Fibroblast of mammary gland (primary cell): ENCODE results near the gene COX6B1.

Experiments
- DNase-seq: peaks from one replicate; pipeline ENCODE4 v3.0.0-alpha.2; 2010; ENCODE audit warnings: low read depth
- H3K4me3 ChIP-seq: 2 replicates; pipeline ENCODE4 v1.5.1; 2011; ENCODE audit warnings: low read depth, mild to moderate bottlenecking, low read length, moderate library complexity; ENCODE audit not compliant: control insufficient read depth
- TF ChIP-seq, protein P1 (sequence below): conservative IDR thresholded peaks from 2 replicates; pipeline ENCODE4 v1.5.1; 2011; ENCODE audit warnings: low read depth, low read length, inconsistent platforms; ENCODE audit not compliant: control insufficient read depth, insufficient read depth

The COX6B1 gene

DNA sequence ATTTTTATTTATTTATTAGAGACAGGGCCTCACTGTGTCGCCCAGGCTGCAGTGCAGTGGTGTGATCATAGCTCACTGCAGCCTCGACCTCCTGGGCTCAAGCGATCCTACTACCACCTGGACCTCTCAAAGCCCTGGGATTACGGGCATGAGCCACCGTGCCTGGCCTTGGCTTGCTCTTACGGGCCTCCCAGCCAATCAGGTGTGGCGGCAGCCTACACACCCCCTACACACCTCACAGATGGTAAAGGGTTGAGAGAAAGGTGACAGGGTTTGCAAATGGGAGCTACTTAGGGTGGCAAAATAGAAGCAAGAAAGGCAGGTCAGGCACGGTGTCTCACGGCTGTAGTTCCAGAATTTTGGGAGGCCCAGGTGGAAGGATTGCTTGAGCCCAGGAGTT is 55.2 kb downstream of the COX6B1 start:
- TF ChIP-seq, protein P1, sequence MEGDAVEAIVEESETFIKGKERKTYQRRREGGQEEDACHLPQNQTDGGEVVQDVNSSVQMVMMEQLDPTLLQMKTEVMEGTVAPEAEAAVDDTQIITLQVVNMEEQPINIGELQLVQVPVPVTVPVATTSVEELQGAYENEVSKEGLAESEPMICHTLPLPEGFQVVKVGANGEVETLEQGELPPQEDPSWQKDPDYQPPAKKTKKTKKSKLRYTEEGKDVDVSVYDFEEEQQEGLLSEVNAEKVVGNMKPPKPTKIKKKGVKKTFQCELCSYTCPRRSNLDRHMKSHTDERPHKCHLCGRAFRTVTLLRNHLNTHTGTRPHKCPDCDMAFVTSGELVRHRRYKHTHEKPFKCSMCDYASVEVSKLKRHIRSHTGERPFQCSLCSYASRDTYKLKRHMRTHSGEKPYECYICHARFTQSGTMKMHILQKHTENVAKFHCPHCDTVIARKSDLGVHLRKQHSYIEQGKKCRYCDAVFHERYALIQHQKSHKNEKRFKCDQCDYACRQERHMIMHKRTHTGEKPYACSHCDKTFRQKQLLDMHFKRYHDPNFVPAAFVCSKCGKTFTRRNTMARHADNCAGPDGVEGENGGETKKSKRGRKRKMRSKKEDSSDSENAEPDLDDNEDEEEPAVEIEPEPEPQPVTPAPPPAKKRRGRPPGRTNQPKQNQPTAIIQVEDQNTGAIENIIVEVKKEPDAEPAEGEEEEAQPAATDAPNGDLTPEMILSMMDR, result no peak
- no peak overlapping the region for H3K4me3 ChIP-seq
- DNase-seq, result no peak

DNA sequence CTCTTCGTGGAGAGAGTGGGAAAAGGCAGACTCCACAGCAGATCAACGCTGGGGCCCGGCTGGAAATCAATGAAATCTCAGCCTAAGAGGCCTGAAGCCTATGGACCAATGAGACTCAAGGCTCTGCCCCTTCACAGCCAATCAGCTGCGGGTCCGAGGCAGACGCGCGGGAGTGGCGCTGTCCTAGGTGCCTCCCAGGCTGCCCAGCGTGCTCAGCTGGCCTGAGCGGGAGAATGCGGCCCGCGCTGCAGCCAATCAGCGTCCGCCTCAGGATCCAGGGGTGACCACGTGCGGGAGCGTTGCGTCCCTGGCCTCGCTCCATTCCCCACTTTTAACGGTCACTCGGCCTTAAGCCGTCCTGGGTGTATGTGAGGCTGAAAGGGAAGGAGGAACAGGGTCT is 56.1 kb downstream of the COX6B1 start, which contains the start of gene ZBTB32:
Gene ZBTB32, plus strand, starts transcription at position 341 of the 400 bp plus-strand sequence. CDS start 10,069 bp downstream, outside the sequence.
- TF ChIP-seq, protein P1, result no peak
- peak; percentile 69 for DNase-seq
- no peak within 1 kb of the TSS for H3K4me3 ChIP-seq
